ENCODE data around the gene KDM4C. TPM values are rescaled to one million over a fixed set of nuclear protein-coding genes. Genes with fewer than 3 reads are reported as not detected.

KDM4C gene
- total and polyA plus RNA-seq, 8 donors, result 6.7 to 129 (median 79.9) TPM

GRCh38 chr9:7079051-7079450 lies 321.3 kb downstream of the KDM4C start:
- DNase-seq, result no peak
- Histone ChIP-seq H3K27me3 (no peaks in the 10 kb centered on the region), H3K36me3 (peaks cover 9 to 50% (median 47%) of the 10 kb centered on the region in 4 donors), H3K27ac (no peak overlapping the region), H3K9me3 (no peaks in the 10 kb centered on the region), H3K4me1 (peaks cover 0 to 3% (median 1%) of the 10 kb centered on the region in 4 donors), H3K4me3 (no peak overlapping the region)
- TF ChIP-seq POLR2AphosphoS5 (IDR thresholded peaks at IDR 0.05) (no peak), CTCF (IDR thresholded peaks at IDR 0.05) (no peak), EP300 (IDR thresholded peaks at IDR 0.05) (no peak), POLR2A (IDR thresholded peaks at IDR 0.05) (no peak)
- 89 to 97% (median 95%) methylated on average over 3 of the region's 3 CpGs for WGBS, 5 donors
- intact Hi-C loops (cut with DNase I; ENCODE audit: low total_unique reads), result no loop called here

GRCh38 chr9:7081065-7081600 lies 323.4 kb downstream of the KDM4C start:
- intact Hi-C loops (cut with DNase I; ENCODE audit: low total_unique reads), result no loop called here
- Histone ChIP-seq H3K9me3 (no peaks in the 10 kb centered on the region), H3K4me1 (peaks cover 0 to 3% (median 1%) of the 10 kb centered on the region in 4 donors), H3K36me3 (peaks cover 9 to 49% (median 36%) of the 10 kb centered on the region in 4 donors), H3K27me3 (no peaks in the 10 kb centered on the region), H3K4me3 (no peak overlapping the region), H3K27ac (no peak overlapping the region)
- 78 to 91% (median 81%) methylated on average over 5 of the region's 5 CpGs for WGBS, 5 donors
- TF ChIP-seq CTCF (IDR thresholded peaks at IDR 0.05) (no peak), POLR2AphosphoS5 (IDR thresholded peaks at IDR 0.05) (no peak), POLR2A (IDR thresholded peaks at IDR 0.05) (no peak), EP300 (IDR thresholded peaks at IDR 0.05) (no peak)
- no peak for DNase-seq

GRCh38 chr9:7083192-7083591 lies 325.4 kb downstream of the KDM4C start:
- Histone ChIP-seq H3K27me3 (no peaks in the 10 kb centered on the region), H3K27ac (no peak overlapping the region), H3K4me3 (no peak overlapping the region), H3K36me3 (peaks cover 7 to 39% (median 26%) of the 10 kb centered on the region in 4 donors), H3K4me1 (peaks cover 0 to 3% (median 1%) of the 10 kb centered on the region in 4 donors), H3K9me3 (no peaks in the 10 kb centered on the region)
- TF ChIP-seq EP300 (IDR thresholded peaks at IDR 0.05) (no peak), POLR2AphosphoS5 (IDR thresholded peaks at IDR 0.05) (no peak), POLR2A (IDR thresholded peaks at IDR 0.05) (no peak), CTCF (IDR thresholded peaks at IDR 0.05) (no peak)
- WGBS, 5 donors, result 92 to 100% (median 94%) methylated on average over 1 of the region's 1 CpG
- DNase-seq, result no peak
- intact Hi-C loops (cut with DNase I; ENCODE audit: low total_unique reads), result no loop called here

GRCh38 chr9:7085357-7085756 lies 327.6 kb downstream of the KDM4C start:
- Histone ChIP-seq H3K36me3 (peaks cover 7 to 22% (median 16%) of the 10 kb centered on the region in 4 donors), H3K4me1 (peaks cover 0 to 12% (median 1%) of the 10 kb centered on the region in 4 donors), H3K4me3 (no peak overlapping the region), H3K9me3 (no peaks in the 10 kb centered on the region), H3K27me3 (no peaks in the 10 kb centered on the region), H3K27ac (no peak overlapping the region)
- WGBS, 5 donors, result 81 to 90% (median 86%) methylated on average over 4 of the region's 4 CpGs
- TF ChIP-seq CTCF (IDR thresholded peaks at IDR 0.05), result no peak
- TF ChIP-seq POLR2AphosphoS5 (IDR thresholded peaks at IDR 0.05), result no peak
- no peak for TF ChIP-seq EP300 (IDR thresholded peaks at IDR 0.05)
- no peak for TF ChIP-seq POLR2A (IDR thresholded peaks at IDR 0.05)
- no peak for DNase-seq
- intact Hi-C loops (cut with DNase I; ENCODE audit: low total_unique reads), result no loop called here
